Uterus (tissue), 4 donors: ENCODE results near the gene EFEMP1. TPM values are rescaled to one million over a fixed set of nuclear protein-coding genes. Genes with fewer than 3 reads are reported as not detected.
"Not testable (repeated sequence)": the region's sequence is repeated elsewhere in the genome, so short reads cannot be mapped to it uniquely, and the experiment has no call there.

ENCODE experiments used
- DNase-seq, 2 donors: peaks; one replicate each; pipeline ENCODE4 v3.0.0-alpha.2; 2019 to 2020
- H3K27ac ChIP-seq, 2 donors: fragments of 200-600 bp; sonication (generic); 1 replicate in 1 of 2; 2 replicates in 1 of 2; pipeline ENCODE4 v1.5.1; 2016 to 2018
- H3K27me3 ChIP-seq, 2 donors: fragments of 200-600 bp; sonication (generic); one replicate each; pipeline ENCODE4 v1.5.1; 2018 to 2019; ENCODE audit warnings: control low read depth in 1 of 2
- H3K36me3 ChIP-seq, 2 donors: fragments of 200-600 bp; sonication (generic); one replicate each; pipeline ENCODE4 v1.5.1; 2019; ENCODE audit warnings: control low read depth in 1 of 2
- H3K4me1 ChIP-seq, 2 donors: fragments of 200-600 bp; sonication (generic); one replicate each; pipeline ENCODE4 v1.5.1; 2018 to 2019; ENCODE audit warnings: control low read depth in 1 of 2
- H3K4me3 ChIP-seq, 2 donors: fragments of 200-600 bp; sonication (generic); 1 replicate in 1 of 2; 2 replicates in 1 of 2; pipeline ENCODE4 v1.5.1; 2018 to 2019; ENCODE audit warnings: mild to moderate bottlenecking in 1 of 2
- H3K9me3 ChIP-seq, 2 donors: fragments of 200-600 bp; sonication (generic); one replicate each; pipeline ENCODE4 v1.5.1; 2019; ENCODE audit warnings: control low read depth in 1 of 2
- CTCF ChIP-seq, 4 experiments: fragments of 200-600 bp in 2 of 4; fragments of 450-650 bp in 2 of 4; sonication (generic) in 2 of 4; IDR thresholded peaks; one replicate each; pipeline ENCODE4 v1.5.1; 2016 to 2019; ENCODE audit warnings: antibody characterized with exemption in 4 of 4, mild to moderate bottlenecking in 2 of 4, moderate library complexity in 1 of 4
- POLR2A ChIP-seq, 2 donors: fragments of 450-650 bp; IDR thresholded peaks; one replicate each; pipeline ENCODE4 v1.6.1; 2016; ENCODE audit warnings: antibody characterized with exemption in 2 of 2, mild to moderate bottlenecking in 1 of 2, moderate library complexity in 1 of 2
- intact Hi-C: fragments of 100-400 bp; cut with DNase I; formaldehyde crosslinking; loops from one replicate; pipeline ENCODE4 v1.15.1; 2023; ENCODE audit warnings: low total_unique reads
- total RNA-seq, 4 donors: library from RNA; depleted of rRNA in 3 of 4; stranded (reverse); fragments of >200 nt in 3 of 4; gene quantifications; one replicate each; pipeline versions ENCODE4 v1.1.0 to v1.2.4, GENCODE V29; 2014 to 2023
- donor health status: DM: yes; HTN: yes; CAD: no.

The EFEMP1 gene
- total RNA-seq, 4 donors from 2014 or later, result 57.0 to 513 (median 250) TPM

- no peak for DNase-seq
Measured at GRCh38 chr2:55840460-55840859, 83.1 kb downstream of the EFEMP1 start.

GRCh38 chr2:55839182-55839819 lies 84.3 kb downstream of the EFEMP1 start:
- Histone ChIP-seq H3K9me3 (no peaks in the 10 kb centered on the region), H3K4me3 (no peak overlapping the region), H3K27me3 (no peaks in the 10 kb centered on the region), H3K27ac (no peak overlapping the region), H3K4me1 (no peaks in the 10 kb centered on the region), H3K36me3 (no peaks in the 10 kb centered on the region)
- intact Hi-C loops, result no loop called here
- TF ChIP-seq POLR2A (IDR thresholded peaks at IDR 0.05), result no peak
- TF ChIP-seq CTCF (IDR thresholded peaks at IDR 0.05), result no peak
- no peak for DNase-seq

More at GRCh38 chr2:55840460-55840859, 83.1 kb downstream of the EFEMP1 start:
- intact Hi-C loops, result no loop called here
- H3K36me3 ChIP-seq, result no peaks in the 10 kb centered on the region
- no peak overlapping the region for H3K4me3 ChIP-seq
- TF ChIP-seq CTCF (IDR thresholded peaks at IDR 0.05), result no peak
- no peak for TF ChIP-seq POLR2A (IDR thresholded peaks at IDR 0.05)
- H3K4me1 ChIP-seq, result no peaks in the 10 kb centered on the region
- H3K9me3 ChIP-seq, result no peaks in the 10 kb centered on the region
- H3K27ac ChIP-seq, result no peak overlapping the region
- no peaks in the 10 kb centered on the region for H3K27me3 ChIP-seq

GRCh38 chr2:55838653-55839052 lies 84.9 kb downstream of the EFEMP1 start:
- Histone ChIP-seq H3K4me1 (no peaks in the 10 kb centered on the region), H3K9me3 (no peaks in the 10 kb centered on the region), H3K27ac (no peak overlapping the region), H3K36me3 (no peaks in the 10 kb centered on the region), H3K4me3 (no peak overlapping the region), H3K27me3 (no peaks in the 10 kb centered on the region)
- DNase-seq, result no peak
- TF ChIP-seq CTCF (IDR thresholded peaks at IDR 0.05) (no peak), POLR2A (IDR thresholded peaks at IDR 0.05) (no peak)
- intact Hi-C loops, result no loop called here

GRCh38 chr2:55838117-55838516 lies 85.5 kb downstream of the EFEMP1 start:
- intact Hi-C loops, H3K4me3 ChIP-seq, H3K9me3 ChIP-seq, DNase-seq, H3K27me3 ChIP-seq, H3K36me3 ChIP-seq, H3K4me1 ChIP-seq, H3K27ac ChIP-seq: not testable (repeated sequence)

GRCh38 chr2:55837073-55837472 lies 86.5 kb downstream of the EFEMP1 start:
- no peak for TF ChIP-seq CTCF (IDR thresholded peaks at IDR 0.05)
- no peak overlapping the region for H3K27ac ChIP-seq
- H3K27me3 ChIP-seq, result no peaks in the 10 kb centered on the region
- DNase-seq, result no peak
- intact Hi-C loops, result no loop called here
- H3K4me3 ChIP-seq, result no peak overlapping the region
- no peaks in the 10 kb centered on the region for H3K36me3 ChIP-seq
- no peaks in the 10 kb centered on the region for H3K4me1 ChIP-seq
- no peaks in the 10 kb centered on the region for H3K9me3 ChIP-seq

- DNase-seq, H3K27ac ChIP-seq, H3K4me3 ChIP-seq, intact Hi-C loops, H3K4me1 ChIP-seq, H3K9me3 ChIP-seq, H3K27me3 ChIP-seq, H3K36me3 ChIP-seq: not testable (repeated sequence)
Measured at GRCh38 chr2:55831671-55832410, 91.7 kb downstream of the EFEMP1 start.
